ENCODE measurements around the gene ATP10A. TPM values are rescaled to one million over a fixed set of nuclear protein-coding genes. Genes with fewer than 3 reads are reported as not detected.

ATP10A gene
- total RNA-seq, 4 donors from 2014 or later = 1.4 to 10.0 (median 3.6) TPM

GRCh38 chr15:25866874-25867273 is 3.7 kb upstream of the ATP10A start:
- Histone ChIP-seq H3K27ac (no peak overlapping the region), H3K4me1 (peaks cover 0 to 5% (median 2%) of the 10 kb centered on the region in 4 donors), H3K4me3 (no peak overlapping the region), H3K9me3 (no peaks in the 10 kb centered on the region), H3K36me3 (no peaks in the 10 kb centered on the region), H3K27me3 (no peaks in the 10 kb centered on the region)
- intact Hi-C loops (cut with DNase I; ENCODE audit: low total_unique reads) = no loop called here
- DNase-seq = no peak
- 94 to 97% methylated on average over 3 to 7 of the region's 7 CpGs for WGBS, 2 donors (ENCODE audit: low coverage in 1 of 2)
- in situ Hi-C loops (cut with MboI; ENCODE audit: low pct_ligation_motif_present in 1 of 4, low pct_unique_long_range_greater_than_20kb in 1 of 4, low sequenced_read_pairs in 3 of 4) = loop anchor here in 1 of 4 donors (25.0 kb wide), 1 partner anchor 220 kb away; no protein-coding TSS in a partner anchor
- no peak for TF ChIP-seq POLR2AphosphoS5 (IDR thresholded peaks at IDR 0.05)
- TF ChIP-seq, protein P1, sequence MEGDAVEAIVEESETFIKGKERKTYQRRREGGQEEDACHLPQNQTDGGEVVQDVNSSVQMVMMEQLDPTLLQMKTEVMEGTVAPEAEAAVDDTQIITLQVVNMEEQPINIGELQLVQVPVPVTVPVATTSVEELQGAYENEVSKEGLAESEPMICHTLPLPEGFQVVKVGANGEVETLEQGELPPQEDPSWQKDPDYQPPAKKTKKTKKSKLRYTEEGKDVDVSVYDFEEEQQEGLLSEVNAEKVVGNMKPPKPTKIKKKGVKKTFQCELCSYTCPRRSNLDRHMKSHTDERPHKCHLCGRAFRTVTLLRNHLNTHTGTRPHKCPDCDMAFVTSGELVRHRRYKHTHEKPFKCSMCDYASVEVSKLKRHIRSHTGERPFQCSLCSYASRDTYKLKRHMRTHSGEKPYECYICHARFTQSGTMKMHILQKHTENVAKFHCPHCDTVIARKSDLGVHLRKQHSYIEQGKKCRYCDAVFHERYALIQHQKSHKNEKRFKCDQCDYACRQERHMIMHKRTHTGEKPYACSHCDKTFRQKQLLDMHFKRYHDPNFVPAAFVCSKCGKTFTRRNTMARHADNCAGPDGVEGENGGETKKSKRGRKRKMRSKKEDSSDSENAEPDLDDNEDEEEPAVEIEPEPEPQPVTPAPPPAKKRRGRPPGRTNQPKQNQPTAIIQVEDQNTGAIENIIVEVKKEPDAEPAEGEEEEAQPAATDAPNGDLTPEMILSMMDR (IDR thresholded peaks at IDR 0.05) = no peak

DNA sequence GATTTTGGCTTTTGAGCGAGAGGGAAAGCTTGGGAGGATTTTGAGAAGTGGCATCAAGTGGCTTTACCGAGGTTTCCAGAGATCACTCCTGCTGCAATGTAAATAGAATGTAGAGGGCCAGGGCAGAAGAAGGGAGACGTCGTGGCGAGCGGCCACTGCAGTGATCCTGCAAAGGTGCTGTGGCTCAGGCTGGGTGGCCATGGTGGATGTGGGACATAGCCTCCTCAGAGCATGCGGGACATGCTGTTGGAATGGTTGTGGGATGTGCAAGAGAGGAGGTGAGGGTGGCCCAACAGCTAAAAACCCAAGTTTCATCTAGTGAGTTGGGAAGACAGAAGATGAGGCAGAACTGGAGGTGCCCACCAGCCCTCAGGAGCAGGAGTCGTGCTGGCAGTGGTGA is 3.1 kb upstream of the ATP10A start:
- no peaks in the 10 kb centered on the region for H3K36me3 ChIP-seq
- intact Hi-C loops (cut with DNase I; ENCODE audit: low total_unique reads) (no loop called here), in situ Hi-C loops (cut with MboI; ENCODE audit: low pct_ligation_motif_present in 1 of 4, low pct_unique_long_range_greater_than_20kb in 1 of 4, low sequenced_read_pairs in 3 of 4) (loop anchor here in 1 of 4 donors (25.0 kb wide), 1 partner anchor 221 kb away; no protein-coding TSS in a partner anchor)
- no peak overlapping the region for H3K4me3 ChIP-seq
- no peak for DNase-seq
- 91 to 100% methylated on average over 2 to 8 of the region's 8 CpGs for WGBS, 2 donors (ENCODE audit: low coverage in 1 of 2)
- H3K4me1 ChIP-seq = peaks cover 0 to 11% (median 4%) of the 10 kb centered on the region in 4 donors
- H3K9me3 ChIP-seq = no peaks in the 10 kb centered on the region
- TF ChIP-seq EP300 (IDR thresholded peaks at IDR 0.05; ENCODE audit: low read depth) = no peak
- no peak for TF ChIP-seq POLR2AphosphoS5 (IDR thresholded peaks at IDR 0.05)
- TF ChIP-seq POLR2A (IDR thresholded peaks at IDR 0.05) = no peak
- TF ChIP-seq, protein P1 (IDR thresholded peaks at IDR 0.05) = no peak
- no peaks in the 10 kb centered on the region for H3K27me3 ChIP-seq
- no peak overlapping the region for H3K27ac ChIP-seq

DNA sequence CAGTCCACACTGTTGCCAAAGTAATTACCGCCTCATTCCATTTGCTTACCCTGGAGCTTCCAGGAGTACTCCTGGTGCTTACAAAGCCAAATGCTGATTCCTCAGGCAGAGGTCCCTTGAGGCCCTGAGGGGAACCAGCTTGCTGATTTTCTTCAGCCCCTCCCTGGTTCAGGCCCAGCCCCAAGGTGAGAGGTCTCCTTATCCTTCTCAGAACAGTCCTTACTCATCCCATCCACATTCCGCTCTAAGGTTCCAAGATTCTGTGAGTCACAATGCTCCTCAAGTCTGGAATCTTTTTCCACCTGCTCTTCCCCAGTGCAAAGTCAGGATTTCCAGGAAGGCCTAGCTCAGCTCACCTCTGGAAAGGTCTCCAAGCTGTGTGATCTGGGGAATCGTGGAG is 1.8 kb upstream of the ATP10A start:
- Histone ChIP-seq H3K27ac (no peak overlapping the region), H3K27me3 (no peaks in the 10 kb centered on the region), H3K9me3 (no peaks in the 10 kb centered on the region), H3K4me3 (no peak overlapping the region), H3K4me1 (peaks cover 10 to 24% (median 15%) of the 10 kb centered on the region in 4 donors), H3K36me3 (no peaks in the 10 kb centered on the region)
- in situ Hi-C loops (cut with MboI; ENCODE audit: low pct_ligation_motif_present in 1 of 4, low pct_unique_long_range_greater_than_20kb in 1 of 4, low sequenced_read_pairs in 3 of 4) = loop anchor here in 1 of 4 donors (25.0 kb wide), 1 partner anchor 222 kb away; no protein-coding TSS in a partner anchor
- TF ChIP-seq, protein P1 (IDR thresholded peaks at IDR 0.05) = no peak
- TF ChIP-seq POLR2A (IDR thresholded peaks at IDR 0.05) = no peak
- no peak for TF ChIP-seq POLR2AphosphoS5 (IDR thresholded peaks at IDR 0.05)
- intact Hi-C loops (cut with DNase I; ENCODE audit: low total_unique reads) = no loop called here
- no peak for DNase-seq
- WGBS, 2 donors (ENCODE audit: low coverage in 1 of 2) = 93 to 100% methylated on average over 2 to 3 of the region's 3 CpGs

DNA sequence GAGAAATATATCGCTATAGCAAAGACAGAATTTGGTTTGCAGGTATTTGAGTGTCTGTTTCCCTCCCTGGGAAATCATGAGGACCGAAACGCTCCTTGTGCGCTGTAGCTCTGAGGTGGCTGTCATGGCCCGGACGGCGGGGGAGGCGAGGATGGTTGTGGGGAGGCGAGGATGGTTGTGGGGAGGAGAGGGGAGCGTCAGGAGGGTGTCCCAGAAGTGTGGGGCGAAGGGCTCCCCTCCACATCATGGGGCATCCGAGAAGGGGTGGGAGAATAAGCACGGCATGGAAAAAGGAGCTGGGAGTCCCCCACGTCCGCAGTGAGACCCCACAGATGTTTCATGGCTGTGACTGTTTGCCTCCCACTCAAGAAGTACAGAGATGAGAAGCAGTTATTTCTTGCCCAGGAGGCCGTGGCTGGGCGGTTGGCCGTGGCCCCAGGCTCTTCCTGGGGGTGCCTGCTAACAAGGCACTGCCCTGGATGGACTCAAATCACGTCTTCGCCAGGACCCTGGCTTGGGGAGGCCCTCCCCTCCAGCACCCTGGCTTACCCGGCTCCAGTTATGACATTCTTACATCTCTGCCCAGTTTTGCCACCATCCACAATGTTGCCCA is 947 bp upstream of the ATP10A start:
- Histone ChIP-seq H3K27me3 (no peaks in the 10 kb centered on the region), H3K27ac (peak overlapping the region in 2 of 4 donors; percentile 73 to 82), H3K9me3 (no peaks in the 10 kb centered on the region), H3K4me3 (peak overlapping the region in 1 of 4 donors; percentile 62), H3K36me3 (no peaks in the 10 kb centered on the region), H3K4me1 (peaks cover 13 to 31% (median 23%) of the 10 kb centered on the region in 4 donors)
- intact Hi-C loops (cut with DNase I; ENCODE audit: low total_unique reads) (no loop called here), in situ Hi-C loops (cut with MboI; ENCODE audit: low pct_ligation_motif_present in 1 of 4, low pct_unique_long_range_greater_than_20kb in 1 of 4, low sequenced_read_pairs in 3 of 4) (loop anchor here in 1 of 4 donors (25.0 kb wide), 1 partner anchor 223 kb away; no protein-coding TSS in a partner anchor)
- TF ChIP-seq POLR2A (IDR thresholded peaks at IDR 0.05) = no peak
- no peak for TF ChIP-seq EP300 (IDR thresholded peaks at IDR 0.05; ENCODE audit: low read depth)
- no peak for TF ChIP-seq POLR2AphosphoS5 (IDR thresholded peaks at IDR 0.05)
- DNase-seq = no peak
- 86 to 100% methylated on average over 2 to 21 of the region's 21 CpGs for WGBS, 2 donors (ENCODE audit: low coverage in 1 of 2)
